K562 treated with DMSO at 1 percent for 4 hours (cell line): ENCODE data around the gene RFPL4A. TPM values are rescaled to one million over a fixed set of nuclear protein-coding genes. Genes with fewer than 3 reads are reported as not detected.

Experiments
- total RNA-seq: library from RNA; unstranded; fragments of 300-600 nt; gene quantifications from 2 replicates; pipeline ENCODE4 v1.2.3, GENCODE V29; 2022; ENCODE audit not compliant: insufficient read depth

Gene RFPL4A
- 1.7 and 2.4 TPM in 2 replicates for total RNA-seq

GRCh38 chr19:55758797-55759196, at the start of gene RFPL4A:
TSS of gene RFPL4A (plus strand) at chr19:55759097. CDS start at chr19:55761801, 2,704 bp downstream.

GRCh38 chr19:55738302-55738701, 20.6 kb upstream of the RFPL4A start, which contains the start of gene NLRP9:
TSS of gene NLRP9 (minus strand) at chr19:55738402. CDS start at chr19:55738374, 28 bp downstream.

DNA sequence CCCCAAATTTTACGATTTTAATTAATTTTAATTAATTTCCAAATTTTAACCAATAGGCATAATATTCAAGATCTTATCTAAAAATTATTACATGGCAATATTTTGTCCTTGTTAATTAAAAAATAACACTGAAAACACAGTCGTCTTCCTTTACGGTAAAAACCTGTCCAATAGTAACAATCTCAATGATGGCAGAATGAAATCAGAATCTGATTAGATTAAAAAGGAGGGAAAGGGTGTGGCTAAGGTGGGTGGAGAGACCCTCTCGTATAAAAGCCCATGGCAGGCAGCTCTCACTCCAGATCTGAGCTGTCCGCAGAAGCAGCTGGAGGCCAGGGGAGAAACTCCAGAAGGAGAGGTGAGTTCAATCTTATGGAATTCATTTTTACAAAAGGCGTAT, 9.9 kb downstream of the RFPL4A start, which contains the start of gene RFPL4AL1:
Gene RFPL4AL1, plus strand, starts transcription at position 301 of the 400 bp plus-strand sequence. CDS start 2,687 bp downstream, outside the sequence.

Other genes with a start within 250 kb of the RFPL4A start
- gene SBK2, start 222.0 kb upstream of the RFPL4A start, total RNA-seq = not detected in 2 replicates
- not detected in 2 replicates for gene SBK3, start 213.6 kb upstream of the RFPL4A start, total RNA-seq
- 12.2 and 14.3 TPM in 2 replicates for gene ZNF579, start 178.2 kb upstream of the RFPL4A start, total RNA-seq
- gene FIZ1, start 159.6 kb upstream of the RFPL4A start, total RNA-seq = 13.4 and 17.2 TPM in 2 replicates
- gene ZNF524, start 158.8 kb upstream of the RFPL4A start, total RNA-seq = 34.2 and 37.8 TPM in 2 replicates
- gene ZNF865, start 153.4 kb upstream of the RFPL4A start, total RNA-seq = 28.3 and 33.7 TPM in 2 replicates
- gene ZNF784, start 134.5 kb upstream of the RFPL4A start, total RNA-seq = 5.5 and 6.5 TPM in 2 replicates
- 52.4 and 60.5 TPM in 2 replicates for gene ZNF580, start 118.1 kb upstream of the RFPL4A start, total RNA-seq
- gene ZNF581, start 115.4 kb upstream of the RFPL4A start, total RNA-seq = 57.6 and 69.0 TPM in 2 replicates
- 30.7 and 33.6 TPM in 2 replicates for gene CCDC106, start 110.9 kb upstream of the RFPL4A start, total RNA-seq
- 167 and 168 TPM in 2 replicates for gene U2AF2, start 104.1 kb upstream of the RFPL4A start, total RNA-seq
- gene EPN1, start 83.9 kb upstream of the RFPL4A start, total RNA-seq = 100 and 102 TPM in 2 replicates
- gene NLRP9, start 20.7 kb upstream of the RFPL4A start, total RNA-seq = not detected in 2 replicates
- not detected in 2 replicates for gene RFPL4AL1, start 10.0 kb downstream of the RFPL4A start, total RNA-seq
- gene NLRP11, start 72.9 kb downstream of the RFPL4A start, total RNA-seq = 0.33 and 0.83 TPM in 2 replicates
- gene NLRP4, start 77.4 kb downstream of the RFPL4A start, total RNA-seq = 0.59 and 1.3 TPM in 2 replicates
- not detected in 2 replicates for gene NLRP13, start 173.2 kb downstream of the RFPL4A start, total RNA-seq
- not detected in 2 replicates for gene NLRP8, start 188.7 kb downstream of the RFPL4A start, total RNA-seq
- gene NLRP5, start 227.7 kb downstream of the RFPL4A start, total RNA-seq = not detected in 2 replicates